Activated CD4-positive, alpha-beta T cell treated with anti-CD3 and anti-CD28 coated beads, Interleukin-2, amount 50 U/mL, for 1 hour (primary cell): ENCODE results near the gene SLC6A8.

Source experiments
- DNase-seq: peaks from one replicate; pipeline ENCODE4 v3.0.0-alpha.2; 2020

The SLC6A8 gene

DNA sequence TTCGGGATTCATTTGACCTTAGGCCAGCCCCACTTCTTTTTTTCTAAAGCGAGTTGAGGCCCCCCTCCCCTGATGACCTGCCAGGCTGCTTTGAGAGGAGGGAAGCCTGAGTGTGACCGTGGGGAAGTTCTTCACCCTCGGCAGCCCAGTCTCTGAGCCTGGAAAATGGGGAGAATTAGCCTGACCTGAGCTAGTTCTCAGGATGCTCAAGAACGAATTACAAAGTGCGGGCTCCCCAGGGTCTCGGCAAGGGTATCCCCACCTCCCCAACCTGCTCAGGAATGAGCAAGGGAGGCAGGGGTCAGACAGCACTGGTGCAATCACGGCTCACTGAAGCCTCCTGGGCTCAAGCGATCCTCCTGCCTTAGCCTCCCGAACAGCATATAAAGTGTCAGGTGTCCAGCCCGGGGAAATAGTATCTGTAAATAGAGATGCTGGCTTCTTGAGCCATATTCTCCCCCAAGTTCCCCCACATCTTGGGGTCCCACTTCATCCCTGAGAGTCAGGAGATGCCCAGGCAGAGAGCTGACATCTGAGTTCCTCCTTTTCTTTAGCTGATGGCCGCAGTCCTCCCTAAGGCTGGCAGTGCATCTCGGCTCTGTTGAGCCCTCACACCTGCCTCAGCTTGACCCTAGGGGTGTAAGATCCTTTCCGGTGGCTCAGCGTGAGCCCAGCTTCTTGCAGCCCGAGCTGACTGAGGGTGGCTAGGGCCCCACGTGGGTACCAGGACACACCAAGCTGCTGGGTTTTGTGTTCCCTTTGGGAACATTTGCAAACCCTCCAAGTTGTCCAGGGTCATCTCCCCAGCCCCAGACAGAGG lies 39.2 kb upstream of the SLC6A8 start:
- DNase-seq = no peak

DNA sequence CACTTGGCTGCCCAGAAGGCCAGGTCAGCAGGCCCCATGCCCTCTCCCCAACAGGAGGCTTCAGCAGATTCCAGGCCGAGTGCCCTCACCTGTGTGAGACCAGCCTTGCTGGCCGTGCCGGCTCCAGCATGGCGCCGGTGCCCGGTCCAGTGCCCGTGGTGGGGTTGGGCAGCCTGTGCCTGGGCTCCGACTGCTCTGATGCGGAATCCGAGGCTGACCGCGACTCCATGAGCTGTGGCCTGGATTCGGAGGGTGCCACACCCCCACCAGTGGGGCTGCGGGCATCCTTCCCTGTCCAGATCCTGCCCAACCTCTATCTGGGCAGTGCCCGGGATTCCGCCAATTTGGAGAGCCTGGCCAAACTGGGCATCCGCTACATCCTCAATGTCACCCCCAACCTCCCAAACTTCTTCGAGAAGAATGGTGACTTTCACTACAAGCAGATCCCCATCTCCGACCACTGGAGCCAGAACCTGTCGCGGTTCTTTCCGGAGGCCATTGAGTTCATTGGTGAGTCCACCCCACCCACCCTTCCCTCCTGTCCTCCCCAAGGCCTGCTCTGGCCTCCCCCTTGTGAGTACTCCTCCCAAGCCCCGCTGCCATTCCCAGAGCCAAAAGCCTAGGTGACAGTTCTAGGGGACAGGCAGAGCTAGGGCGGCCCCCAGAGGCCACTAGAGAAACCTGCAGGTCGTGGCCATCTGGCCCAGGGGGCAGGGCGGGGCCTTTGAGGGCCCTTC lies 38.4 kb upstream of the SLC6A8 start:
- peak; percentile 27 for DNase-seq

DNA sequence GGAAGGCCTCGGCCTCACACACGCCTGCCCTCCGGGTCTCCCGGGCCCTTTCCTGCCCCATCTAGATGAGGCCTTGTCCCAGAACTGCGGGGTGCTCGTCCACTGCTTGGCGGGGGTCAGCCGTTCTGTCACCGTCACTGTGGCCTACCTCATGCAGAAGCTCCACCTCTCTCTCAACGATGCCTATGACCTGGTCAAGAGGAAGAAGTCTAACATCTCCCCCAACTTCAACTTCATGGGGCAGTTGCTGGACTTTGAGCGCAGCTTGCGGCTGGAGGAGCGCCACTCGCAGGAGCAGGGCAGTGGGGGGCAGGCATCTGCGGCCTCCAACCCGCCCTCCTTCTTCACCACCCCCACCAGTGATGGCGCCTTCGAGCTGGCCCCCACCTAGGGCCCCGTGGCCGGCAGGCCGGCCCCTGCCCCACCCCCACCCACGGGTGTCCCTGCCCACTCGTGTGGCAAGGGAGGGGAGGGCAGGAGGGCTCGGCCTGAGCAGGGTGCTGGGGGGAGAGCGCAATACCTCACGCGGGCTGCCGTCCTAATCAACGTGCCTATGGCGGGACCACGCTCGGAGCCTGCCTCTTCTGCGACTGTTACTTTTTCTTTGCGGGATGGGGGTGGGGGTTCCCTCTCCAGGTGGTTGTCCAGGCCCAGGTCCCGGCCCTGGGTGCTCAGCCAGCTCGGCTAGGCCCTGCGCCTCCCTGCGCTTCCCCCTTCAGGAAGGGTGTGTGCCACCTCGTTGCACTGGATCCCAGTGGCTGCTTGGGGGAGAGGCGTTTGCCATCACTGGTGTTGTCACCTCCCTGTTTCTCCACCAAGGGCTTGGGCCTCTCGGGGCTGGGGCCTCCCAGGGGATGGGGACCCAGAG lies 37.6 kb upstream of the SLC6A8 start:
- no peak for DNase-seq

DNA sequence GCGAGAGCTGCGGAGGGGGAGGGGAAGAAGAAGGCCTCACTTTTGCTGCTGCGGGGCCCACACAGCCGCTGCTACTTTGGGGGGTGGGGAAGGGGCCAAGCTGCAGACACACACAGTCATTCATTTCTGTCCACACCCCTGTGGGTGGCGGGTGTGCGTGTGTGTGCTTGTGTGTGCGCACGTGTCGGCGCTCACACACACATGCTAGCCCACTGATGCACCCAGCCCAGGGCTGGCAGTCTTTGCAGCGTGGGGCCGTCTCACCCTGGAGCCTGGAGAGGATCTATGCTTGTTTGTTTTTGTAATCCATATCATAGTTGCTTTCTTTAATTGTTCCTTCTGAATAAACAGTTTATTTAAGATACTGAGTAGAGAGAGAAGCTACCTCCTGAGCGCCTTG lies 36.8 kb upstream of the SLC6A8 start:
- no peak for DNase-seq

DNA sequence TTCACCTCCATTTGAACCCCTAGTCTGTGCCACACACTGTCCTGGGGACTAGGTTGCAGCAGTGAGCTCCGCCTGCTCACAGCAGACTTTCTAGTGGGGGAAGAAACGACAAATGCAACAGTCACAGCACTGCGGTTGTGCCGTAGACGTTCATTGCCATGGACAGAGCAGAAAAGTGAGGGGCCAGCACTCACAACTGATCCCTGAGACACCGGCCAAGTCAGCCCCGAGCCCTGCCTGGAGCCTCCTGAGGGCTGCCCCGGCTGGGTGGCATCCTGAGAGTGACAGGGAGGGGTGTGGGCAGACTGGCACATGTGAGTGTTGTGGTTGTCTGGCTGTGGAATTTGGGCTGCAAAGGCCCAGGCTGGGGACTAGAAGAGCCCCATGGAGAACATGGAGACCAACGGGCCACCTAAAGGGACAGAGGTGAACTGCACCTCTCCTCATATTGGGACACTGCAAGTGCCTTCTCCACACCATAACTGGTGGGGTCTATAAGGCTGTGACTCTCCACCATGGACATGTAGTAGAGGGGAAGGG lies 36.1 kb upstream of the SLC6A8 start:
- DNase-seq = no peak

DNA sequence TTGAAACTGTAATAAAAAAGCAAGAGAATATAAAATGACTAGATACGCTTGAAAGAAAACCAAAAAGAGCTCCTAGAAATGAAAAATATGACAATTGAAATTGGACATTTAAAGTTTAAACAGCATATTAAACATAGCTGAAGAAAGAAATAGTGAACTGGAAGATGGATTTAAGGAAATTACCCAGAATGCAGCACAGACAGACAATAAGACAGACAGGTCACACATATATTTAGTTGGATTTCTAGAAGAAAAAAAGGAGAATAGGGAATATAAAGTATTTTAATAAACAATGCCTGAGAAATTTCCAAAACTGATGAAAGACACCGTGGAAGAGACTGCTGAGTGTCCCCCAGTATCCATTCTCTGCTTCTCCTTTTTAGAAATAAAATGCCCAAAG lies 34.2 kb upstream of the SLC6A8 start:
- DNase-seq = no peak

DNA sequence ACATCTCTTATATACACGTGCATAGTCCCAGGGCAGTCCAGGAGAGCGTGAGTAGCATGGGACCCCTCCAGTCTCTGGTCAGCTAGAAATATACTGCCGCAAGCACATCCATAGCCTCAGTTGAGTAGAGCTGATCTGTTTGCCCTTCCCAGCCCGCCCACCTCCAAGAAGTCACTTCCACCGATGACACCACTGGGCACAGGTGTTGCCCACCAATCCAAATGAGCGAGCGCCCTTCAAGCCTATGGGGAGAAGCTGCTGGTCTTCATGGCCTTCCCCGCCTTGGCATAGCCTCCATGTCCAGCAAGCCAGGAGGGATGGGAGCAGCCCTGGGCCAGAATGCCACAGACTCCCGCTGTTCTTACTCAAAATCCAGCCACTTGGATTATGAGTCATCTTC lies 30.6 kb upstream of the SLC6A8 start:
- DNase-seq = no peak

DNA sequence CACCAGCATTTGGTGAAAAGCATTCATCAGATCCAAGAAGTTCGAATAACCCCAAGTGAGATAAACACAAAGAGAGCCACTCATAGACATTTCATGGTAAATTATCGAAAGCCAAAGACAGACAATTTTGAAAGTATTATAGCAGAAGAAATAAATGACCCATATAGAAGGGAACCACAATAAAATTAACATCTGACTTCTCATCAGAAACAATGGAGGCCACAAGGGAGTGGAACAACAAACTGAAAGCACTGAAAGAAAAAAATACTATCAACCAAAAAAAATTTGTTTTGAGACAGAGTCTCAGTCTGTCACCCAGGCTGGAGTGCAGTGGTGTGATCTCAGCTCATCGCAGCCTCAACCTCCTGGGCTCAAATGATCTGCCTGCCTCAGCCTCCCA lies 28.5 kb upstream of the SLC6A8 start:
- no peak for DNase-seq

DNA sequence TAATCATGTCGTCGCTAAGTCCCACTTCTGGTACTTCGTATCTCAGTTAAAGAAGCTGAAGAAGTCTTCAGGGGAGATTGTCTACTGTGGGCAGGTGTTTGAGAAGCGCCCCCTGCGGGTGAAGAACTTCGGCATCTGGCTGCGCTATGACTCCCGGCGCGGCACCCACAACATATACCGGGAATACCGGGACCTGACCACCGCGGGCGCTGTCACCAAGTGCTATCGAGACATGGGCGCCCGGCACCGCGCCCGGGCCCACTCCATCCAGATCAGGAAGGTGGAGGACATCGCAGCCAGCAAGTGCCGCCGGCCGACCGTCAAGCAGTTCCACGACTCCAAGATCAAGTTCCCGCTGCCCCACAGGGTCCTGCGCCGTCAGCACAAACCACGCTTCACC lies 25.5 kb upstream of the SLC6A8 start:
- DNase-seq = peak; percentile 63

DNA sequence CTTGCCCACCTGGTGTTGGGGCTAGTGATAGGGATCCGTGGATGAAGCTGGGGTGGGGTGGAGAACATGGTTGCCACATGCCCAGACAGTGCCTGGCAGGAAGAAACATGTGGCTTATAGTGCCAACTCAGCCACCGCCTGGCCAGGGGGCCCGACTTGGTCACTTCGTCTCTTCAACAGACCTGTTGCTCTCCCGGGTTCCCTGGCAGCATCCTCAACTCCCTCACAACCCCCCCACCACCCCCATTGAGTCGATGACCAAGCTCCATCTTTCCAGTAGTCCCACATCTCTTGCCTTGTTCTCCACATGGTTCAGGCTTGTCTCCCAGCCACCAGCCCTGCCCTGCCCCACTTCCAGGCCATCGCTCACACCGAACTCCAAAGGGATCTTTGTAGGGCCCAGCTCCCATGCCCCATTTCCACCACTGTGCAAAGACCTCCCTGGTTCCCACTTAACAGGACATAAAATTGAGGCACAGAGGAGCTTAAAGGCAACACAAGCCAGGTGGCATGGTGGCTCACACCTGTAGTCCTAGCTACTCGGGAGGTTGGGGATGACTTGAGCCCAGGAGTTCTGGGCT lies 21.9 kb upstream of the SLC6A8 start:
- no peak for DNase-seq

DNA sequence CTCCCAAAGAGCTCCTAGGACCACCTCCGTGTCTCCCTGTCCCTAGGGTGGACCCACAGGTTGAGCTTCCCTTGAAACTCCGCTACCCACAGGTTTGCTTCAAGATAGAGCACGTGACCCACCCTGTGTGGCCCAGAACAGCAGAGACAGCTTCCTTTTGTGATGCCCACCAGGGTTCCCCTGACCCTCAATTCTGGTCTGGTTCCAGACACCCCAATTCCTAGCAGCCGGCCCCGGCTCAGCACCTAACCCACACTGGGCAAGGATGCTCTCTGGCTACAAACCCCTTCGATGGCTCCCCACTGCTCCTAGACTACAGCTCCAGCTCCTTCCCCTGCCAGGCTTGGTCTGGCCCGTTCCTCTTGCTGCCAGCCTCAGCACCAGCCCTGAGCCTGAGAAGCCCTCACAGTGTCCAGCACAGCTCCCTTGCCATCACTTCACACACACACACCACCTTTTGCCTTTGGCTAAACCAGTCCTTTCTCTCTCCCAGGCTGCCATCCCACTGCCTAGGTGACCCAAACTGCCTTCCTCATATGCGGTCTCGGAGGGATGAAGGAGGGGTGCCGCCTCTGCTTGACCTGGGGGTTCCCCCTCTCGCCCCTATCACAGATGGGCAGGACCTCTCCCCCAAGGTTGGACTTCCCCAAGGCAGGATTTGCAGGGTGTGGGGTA lies 20.3 kb upstream of the SLC6A8 start:
- no peak for DNase-seq

DNA sequence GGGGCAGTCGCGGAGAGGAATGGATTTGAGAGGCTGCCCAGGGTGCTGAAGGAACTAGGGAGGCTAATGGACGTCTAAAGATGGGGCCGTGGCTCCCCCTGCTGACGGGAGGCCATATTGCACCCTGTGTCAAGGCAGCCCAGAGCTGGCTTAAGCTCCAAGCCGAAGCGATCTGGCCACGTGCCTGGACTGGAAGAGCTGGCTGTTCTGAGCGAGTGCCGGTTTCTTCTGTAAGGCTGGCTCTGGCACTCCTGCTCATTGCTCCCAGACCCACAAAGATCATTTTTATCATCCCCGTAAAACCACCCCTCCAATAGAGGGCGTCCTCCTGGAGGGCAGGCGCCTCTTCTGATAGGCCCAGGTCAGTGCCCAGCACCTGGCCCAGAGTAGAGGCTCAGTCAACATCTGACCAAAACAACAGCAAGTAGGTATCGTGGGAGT lies 19.8 kb upstream of the SLC6A8 start:
- DNase-seq = peak; percentile 74

DNA sequence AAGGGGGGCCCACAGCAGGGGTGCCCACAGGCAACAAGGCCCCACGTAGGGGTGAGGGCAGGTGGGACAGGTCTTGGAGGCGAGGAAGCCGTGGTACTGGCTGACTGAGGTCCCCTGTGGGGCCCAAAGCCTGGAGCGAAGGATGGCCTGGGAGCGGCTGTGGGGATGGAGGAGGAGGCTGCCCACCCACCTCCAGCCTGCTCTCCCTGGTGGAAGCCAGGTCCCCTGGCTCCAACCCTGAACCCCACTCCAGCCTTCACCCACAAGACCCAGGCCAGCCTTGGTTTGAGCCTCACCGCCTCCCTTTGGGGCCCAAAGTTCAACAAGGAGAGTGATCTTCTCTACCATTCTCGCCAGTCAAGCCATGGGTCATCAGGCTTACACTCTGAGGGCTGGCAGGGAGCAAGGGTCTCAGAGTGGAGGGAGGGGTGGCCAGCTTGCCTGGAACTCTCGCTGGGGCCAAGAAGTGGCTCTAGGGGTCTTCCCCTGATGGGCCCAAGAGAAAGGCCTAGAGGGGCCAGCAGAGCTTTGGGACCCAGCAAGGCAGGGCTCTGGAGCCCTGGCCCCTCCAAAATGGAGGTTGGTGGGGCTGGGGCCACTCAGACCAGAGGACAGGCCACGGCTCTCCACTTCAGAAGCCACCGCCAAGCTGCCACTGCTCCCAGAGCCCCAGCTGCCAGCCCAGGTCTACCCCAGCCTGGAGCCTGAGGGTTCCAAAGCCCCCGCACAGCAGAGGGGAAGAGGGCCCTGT lies 19.1 kb upstream of the SLC6A8 start:
- DNase-seq = no peak

DNA sequence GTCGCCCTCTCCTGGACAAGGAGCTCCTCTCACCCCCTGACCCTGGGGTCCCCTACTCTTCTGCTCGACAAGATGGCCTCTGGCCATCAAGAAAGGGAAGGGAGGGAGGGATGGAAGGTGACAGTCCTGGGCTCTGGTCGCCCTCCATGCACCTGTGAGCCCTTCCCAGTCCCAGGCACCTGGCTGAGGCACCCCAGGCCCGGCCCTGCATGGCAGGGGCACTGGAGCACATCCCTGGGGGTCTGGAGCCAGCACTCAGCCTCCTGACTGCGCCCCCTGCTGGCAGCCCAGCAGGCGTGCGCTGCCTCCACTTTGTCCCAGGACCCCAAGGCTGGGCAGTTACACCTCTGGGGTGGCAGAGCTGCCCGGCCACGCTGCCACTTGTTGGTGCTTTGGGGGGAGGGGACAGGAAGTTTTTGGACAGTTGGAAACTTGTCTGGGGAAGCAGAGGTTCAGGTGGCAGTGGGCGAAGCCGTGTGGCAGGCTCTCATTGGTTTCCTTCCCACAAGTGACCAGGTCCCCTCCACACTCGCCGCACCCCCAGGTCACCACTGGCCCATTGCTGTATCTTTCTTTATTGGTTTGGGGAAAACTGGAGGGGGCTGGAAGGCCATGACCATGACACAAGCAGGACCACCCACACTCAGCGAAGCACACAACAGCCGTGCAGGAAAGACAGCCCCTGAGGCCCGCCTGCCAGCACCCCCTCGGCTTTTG lies 18.4 kb upstream of the SLC6A8 start:
- DNase-seq = peak; percentile 45

DNA sequence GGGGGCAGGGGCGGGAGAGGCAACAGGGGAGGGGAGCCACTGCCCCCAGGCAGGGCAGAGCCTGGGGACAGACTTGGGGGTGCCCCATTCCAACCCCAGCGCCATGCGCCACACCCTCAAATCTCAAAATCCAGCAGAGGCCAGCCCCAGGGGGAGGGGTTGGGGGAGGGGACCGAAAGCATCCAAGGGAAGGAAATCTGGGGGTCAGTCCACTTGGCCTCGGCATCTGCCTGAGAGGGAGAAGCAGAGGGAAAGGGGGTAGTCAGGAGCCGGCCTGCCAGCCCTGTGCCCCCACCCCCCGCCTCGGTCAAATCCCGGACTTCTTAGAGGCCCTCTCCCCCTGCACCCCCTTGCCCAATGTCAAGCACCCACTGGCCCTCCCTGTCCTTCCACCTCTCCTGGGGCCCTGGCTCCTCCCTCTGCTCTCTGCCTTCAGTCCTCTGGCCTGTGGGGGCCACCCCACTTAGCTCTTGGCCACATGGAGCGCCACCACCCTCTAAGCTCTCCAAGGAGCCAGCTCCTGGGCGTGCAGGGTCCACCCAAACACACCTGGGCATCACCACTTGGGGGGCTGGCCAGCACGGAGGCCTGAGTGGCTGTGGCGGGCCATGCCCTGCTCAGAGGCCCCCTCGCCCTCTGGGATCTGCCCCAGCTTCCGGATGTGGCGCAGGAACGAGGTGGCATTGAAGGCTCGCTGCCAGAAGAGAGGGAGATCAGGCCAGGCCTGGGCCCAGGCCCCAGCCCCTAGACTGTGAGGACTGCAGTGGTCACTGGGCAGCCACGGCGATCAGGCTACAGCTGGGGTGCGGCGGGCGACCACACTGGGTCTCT lies 17.6 kb upstream of the SLC6A8 start:
- no peak for DNase-seq

DNA sequence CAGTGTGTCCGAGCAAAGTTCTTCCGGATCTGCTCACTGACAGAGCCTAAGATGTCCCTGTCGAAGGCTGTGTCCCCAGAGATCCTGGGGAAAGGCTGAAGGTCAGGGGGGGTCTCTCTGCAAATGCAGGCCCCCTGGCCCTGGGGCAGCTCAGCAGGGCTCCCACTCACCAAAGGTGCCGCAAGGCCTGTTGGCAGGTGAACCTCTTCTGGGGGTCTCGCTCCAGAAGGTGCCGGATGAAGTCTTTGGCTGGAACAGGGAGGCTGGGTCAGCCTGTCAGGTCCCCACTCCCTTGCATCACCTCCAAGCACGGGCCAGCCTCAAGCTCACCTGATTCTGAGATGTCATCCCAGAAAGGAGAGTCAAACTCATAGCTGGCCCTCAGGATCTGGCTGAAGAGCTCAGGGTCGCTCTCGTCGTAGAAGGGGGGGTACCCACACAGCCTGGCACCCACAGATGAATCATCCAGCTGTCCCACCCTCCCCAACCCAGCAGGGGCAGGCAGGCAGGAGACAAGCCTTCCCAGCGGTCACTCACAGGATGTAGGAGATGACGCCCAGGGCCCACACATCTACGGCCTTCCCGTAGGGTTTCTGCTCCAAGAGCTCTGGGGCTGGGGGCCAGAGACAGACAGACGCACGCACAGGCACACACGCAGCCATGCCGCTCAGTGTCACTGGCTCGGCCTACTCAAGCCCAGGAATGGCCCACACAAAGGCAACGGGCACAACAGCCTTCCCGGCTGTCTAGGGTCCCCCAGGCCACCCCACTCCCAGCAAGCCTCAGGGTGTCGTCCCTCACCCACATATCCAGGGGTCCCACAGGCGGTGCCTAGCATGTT lies 16.8 kb upstream of the SLC6A8 start:
- DNase-seq = no peak

DNA sequence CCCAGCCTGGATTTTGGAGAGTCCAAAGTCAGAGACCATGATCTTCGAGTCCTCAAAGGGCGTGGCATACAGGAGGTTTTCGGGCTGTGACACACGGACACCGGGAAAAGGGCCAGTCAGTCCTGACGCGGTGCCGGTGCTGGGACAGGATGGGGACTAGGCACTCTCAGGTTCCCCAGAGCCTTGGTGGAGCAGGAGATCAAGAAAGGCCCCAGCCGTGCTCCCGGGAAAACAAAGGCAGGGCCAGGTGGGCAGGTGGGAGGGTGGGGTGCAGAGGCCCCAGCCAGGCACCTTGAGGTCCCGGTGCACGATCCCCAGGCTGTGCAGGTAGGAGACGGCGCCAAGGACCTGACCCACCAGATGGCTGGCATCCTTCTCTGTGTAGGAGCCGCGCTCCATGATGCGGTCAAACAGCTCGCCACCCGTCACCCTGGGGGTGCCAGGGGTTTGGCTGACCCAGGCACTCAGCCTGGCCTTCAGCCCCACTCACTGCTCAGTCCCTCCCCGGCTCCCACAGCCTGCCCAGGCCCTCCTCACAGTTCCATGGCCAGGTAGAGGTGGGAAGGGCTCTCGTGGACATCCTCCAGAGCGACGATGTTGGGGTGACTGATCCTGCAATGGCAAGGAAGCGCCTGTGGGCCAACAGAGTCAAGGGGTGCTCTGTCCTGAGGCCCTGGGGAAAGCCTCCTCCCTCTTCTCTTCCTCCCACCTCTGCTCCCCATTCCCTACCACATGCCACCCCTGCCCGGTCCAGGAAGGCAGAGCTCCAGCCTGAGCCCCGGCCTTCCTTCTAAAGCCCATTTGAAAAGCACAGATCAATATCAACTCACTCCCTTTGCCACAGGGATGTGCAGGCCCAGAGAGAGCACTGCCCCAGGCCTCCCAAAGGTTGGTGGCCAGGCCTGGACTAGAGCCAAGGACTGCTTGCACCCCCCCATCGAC lies 15.9 kb upstream of the SLC6A8 start:
- DNase-seq = no peak
